PFSK-1 (cell line): ENCODE data around the gene KDM2A.

Experiments
- FOXP2 ChIP-seq: optimal IDR thresholded peaks from 2 replicates; pipeline ENCODE3; 2011; ENCODE audit warnings: borderline replicate concordance, control low read depth, inconsistent platforms; ENCODE audit not compliant: insufficient read depth; ENCODE audit errors: extremely low read length, extremely low read depth
- POLR2AphosphoS5 ChIP-seq: IDR thresholded peaks from 2 replicates; pipeline ENCODE4 v1.6.1; 2012; ENCODE audit warnings: low read depth, mild to moderate bottlenecking, control low read depth, low read length, moderate library complexity
- REST ChIP-seq, 2 experiments: IDR thresholded peaks; 2 replicates each; pipeline versions ENCODE4 v1.6.1 to v1.8.0; 2011 to 2012; ENCODE audit warnings: low read depth in 2 of 2, low read length in 2 of 2, control low read depth in 1 of 2, inconsistent platforms in 1 of 2, mild to moderate bottlenecking in 1 of 2, moderate library complexity in 1 of 2; ENCODE audit not compliant: insufficient read depth in 1 of 2
- SIN3A ChIP-seq: IDR thresholded peaks from 2 replicates; pipeline ENCODE4 v1.6.1; 2012; ENCODE audit warnings: mild to moderate bottlenecking, low read length, moderate library complexity, borderline replicate concordance; ENCODE audit not compliant: insufficient read depth
- TAF1 ChIP-seq: IDR thresholded peaks from 2 replicates; pipeline ENCODE4 v1.6.1; 2012; ENCODE audit warnings: low read length, control low read depth, borderline replicate concordance; ENCODE audit not compliant: insufficient read depth

DNA sequence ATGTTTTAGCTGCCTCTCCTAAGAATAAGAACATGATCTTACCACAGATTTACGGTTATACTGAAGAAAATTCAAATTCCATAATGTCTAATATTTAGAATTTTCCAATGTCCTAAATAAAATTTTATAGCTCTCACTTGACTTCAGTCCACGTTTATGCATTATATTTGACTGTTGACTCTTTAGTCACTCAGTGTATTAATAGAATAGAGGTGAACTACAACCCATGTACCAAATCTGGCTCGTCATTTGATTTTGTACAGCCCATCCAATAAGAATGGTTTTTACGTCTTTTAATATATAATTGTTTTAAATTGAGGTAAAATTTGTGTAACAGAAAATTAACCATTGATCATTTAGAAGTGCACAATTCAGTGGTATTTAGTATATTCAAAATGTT lies 34.9 kb downstream of the KDM2A start:
- TF ChIP-seq POLR2AphosphoS5 (no peak), TAF1 (no peak), REST (IDR thresholded peaks at IDR 0.05; ENCODE audit: insufficient read depth in 1 of 2, low read depth in 2 of 2, low read length in 2 of 2) (no peak), SIN3A (no peak), FOXP2 (no peak)
